CD4-positive, alpha-beta T cell treated with Interleukin-12 subunit alpha and Interleukin-12 subunit beta, for 1 hour (primary cell): Measurements from ENCODE around the gene C12orf60.

Source experiments
- DNase-seq: peaks from one replicate; pipeline ENCODE4 v3.0.0-alpha.2; 2020

Gene C12orf60

DNA sequence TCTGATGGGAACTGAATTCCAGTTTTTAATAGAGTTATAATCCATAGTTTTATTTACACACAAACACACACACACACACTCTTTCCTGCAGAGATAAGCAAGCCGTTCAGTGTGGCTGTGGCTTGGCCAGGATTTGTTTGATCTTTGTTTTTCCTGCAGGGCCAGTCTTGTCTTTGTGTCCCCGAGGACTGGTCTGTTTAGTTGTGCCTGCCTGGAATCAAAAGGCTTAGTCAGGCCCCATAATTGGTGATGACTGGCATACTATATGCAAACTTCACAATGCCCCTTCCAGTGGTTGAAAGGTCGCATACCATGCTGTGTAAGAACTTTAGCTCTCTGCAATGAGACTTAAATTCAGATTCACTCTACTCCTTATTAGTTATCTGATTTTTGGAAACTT is 26.2 kb upstream of the C12orf60 start:
- no peak for DNase-seq

DNA sequence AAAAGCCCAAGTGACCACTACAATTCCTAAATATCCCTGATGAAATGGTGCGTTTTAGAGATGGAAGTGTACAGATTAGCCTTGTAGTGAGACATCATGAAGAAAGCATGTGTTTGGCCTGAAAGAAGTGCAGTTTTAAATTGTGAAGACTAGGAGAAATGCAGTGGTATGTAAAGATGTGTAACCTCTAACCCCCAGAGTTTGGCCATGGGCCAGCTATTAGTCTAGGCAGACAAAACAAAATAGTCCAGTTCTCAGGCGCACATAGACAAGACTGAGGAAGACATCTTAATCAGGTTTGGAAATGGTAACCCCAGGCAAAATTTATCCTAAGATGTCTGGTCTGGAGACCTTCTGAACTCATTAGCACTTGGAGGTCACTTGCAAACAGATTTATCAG is 23.6 kb upstream of the C12orf60 start:
- DNase-seq = no peak

- DNase-seq = no peak
These were observed 22.6 kb upstream of the C12orf60 start for GRCh38 chr12:14780859-14781258.

- DNase-seq = no peak
These were observed 21.9 kb upstream of the C12orf60 start for GRCh38 chr12:14781563-14781962.

- DNase-seq = no peak
These were observed 20.7 kb upstream of the C12orf60 start for GRCh38 chr12:14782756-14783155.

GRCh38 chr12:14784471-14784870 is 19.0 kb upstream of the C12orf60 start:
- no peak for DNase-seq

DNA sequence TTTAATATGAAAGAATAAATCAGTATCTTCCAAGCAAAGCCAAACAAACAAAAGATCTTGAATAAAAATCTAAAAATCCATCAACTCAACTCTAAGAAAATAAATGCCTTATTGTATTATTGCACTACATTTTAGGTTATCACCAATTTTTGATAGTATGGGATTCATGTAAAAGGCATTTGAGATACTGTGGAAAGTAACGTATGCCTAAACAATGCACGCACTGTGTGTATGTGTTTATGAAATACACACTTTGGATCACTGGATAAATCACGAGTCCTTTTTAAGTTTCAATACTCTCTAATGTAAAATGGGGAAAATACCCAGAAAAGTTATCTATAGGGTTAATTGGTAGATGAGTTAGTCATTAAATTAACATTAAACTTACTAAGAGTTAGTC is 17.9 kb upstream of the C12orf60 start:
- DNase-seq = no peak

DNA sequence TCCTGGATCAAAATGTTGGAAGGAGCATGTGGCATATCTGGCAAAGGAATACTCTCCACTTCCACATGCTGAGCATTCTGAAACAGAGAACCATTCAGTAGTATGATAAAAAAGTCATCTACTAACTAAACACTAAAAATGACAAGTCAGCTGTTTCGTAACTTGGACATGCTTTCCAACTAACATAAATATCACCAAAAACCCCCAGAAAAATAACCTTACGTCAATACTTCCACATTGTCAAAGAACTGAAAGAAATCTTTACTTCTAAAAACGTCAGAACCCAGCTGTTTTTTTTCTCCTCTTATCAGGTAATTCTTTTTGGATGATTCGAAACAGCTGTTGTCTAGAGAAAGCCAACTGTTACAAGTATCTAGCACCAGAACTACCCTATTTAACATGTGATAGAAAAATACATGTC is 8.4 kb upstream of the C12orf60 start:
- no peak for DNase-seq

GRCh38 chr12:14802247-14802646 is 1.2 kb upstream of the C12orf60 start:
- DNase-seq = no peak

DNA sequence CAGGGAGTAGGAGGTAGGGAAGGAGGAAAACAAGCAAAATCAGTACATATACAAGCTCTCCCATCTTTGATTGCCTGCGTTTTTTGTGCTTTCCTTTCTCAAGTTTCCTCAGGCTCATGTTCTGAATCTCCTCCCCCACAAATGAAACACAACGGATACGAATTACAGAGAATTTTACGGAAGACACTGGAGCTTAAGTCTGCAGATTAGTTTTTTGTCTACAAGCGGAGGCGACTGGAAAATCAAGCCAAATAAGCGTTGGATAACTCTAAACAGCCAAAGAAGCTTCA is 804 bp upstream of the C12orf60 start:
- DNase-seq = no peak

GRCh38 chr12:14803830-14804160 is 325 bp downstream of the C12orf60 start:
- DNase-seq = no peak

GRCh38 chr12:14810167-14810952 is 6.9 kb downstream of the C12orf60 start:
- DNase-seq = no peak

DNA sequence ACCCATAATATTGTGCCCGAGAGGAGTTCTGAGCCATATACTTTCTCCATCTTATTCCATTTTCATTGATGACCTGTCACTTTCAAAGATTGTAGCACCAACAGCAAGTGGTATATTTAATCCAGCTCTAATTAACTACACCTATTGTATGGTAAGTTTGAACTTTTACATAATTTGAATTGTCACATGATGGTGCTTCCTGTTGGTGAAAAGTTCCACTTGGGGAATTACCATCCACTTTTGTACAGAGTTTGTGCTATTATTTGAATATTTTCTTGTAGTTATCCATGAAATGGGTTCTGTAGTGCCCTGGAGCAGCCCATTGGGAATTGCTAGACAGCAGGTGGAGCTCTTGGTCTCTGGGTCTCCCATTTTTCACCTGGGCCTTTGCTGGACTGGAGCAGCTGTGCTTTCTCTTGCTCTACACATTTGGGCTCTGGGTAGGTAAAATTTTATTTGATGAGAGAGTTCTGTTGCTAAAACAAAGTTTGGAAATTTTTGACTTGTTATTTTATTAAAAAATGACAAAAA is 7.5 kb downstream of the C12orf60 start:
- no peak for DNase-seq

GRCh38 chr12:14811486-14811885 is 8.0 kb downstream of the C12orf60 start:
- DNase-seq = no peak

GRCh38 chr12:14814014-14814413 is 10.5 kb downstream of the C12orf60 start, which contains the start of gene SMCO3:
TSS of gene SMCO3 (minus strand) at chr12:14814182. CDS start at chr12:14806680, 7,502 bp downstream.
- DNase-seq = no peak

GRCh38 chr12:14824012-14824634 is 20.7 kb downstream of the C12orf60 start:
- DNase-seq = no peak

- DNase-seq = no peak
These were observed 21.8 kb downstream of the C12orf60 start for GRCh38 chr12:14825256-14825655.

DNA sequence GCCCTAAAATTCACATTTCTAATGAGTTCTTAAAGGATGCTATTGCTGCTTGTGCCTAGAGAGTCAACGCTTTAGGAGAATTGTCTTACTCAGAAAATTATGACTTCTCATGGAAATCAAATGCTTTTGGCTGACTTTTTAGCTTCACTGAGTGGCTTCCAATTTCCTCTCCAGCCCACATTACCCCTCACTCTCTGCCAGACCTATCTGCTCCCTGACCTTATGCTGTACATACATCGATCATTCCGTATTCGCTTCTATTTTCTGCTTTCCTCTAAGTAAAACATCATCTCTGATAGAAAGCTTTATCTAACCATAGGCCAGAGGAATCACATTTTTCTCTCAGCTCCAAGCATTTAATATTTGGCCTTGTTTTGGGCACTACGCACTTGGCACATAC is 23.0 kb downstream of the C12orf60 start:
- no peak for DNase-seq

DNA sequence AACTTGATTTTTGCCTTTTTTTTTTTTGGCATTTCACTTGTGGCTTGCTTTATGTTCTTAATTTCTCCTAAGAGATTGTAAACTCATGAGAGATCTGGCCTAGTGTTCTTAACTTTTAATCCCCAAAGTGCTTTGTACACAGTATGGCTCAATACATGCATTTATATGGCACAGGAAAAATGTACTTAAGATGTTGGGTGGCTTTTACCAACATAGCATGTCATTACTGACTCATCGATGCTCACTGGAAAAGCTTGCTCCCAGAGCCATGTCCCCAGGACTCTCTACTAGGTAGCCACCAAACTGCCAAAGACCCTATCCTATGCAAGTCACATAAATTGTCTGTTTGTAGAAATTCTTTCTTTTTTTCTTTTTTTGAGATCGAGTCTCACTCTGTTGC is 23.6 kb downstream of the C12orf60 start:
- DNase-seq = no peak

DNA sequence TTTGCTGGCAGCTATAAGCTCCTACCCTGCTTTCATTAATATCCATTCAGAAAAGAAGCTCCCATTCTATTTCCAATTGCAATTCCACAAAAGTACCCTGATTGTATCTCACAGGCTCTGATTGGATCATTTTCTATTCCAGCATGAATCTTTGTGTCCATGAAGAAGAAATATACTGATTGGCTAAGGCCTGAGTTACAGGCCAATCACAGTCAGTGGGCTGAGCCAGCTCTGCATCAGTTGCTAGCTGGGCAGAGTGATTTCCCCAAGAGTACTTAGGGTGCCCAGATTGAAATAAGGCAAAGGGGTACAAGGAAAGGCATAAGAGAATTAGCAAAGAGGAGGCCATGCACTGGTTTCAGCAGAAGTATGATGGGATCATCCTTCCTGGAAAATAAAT is 25.4 kb downstream of the C12orf60 start:
- DNase-seq = no peak

GRCh38 chr12:14833336-14833735 is 29.9 kb downstream of the C12orf60 start:
- no peak for DNase-seq

- DNase-seq = no peak
These were observed 30.5 kb downstream of the C12orf60 start for GRCh38 chr12:14833952-14834351.

DNA sequence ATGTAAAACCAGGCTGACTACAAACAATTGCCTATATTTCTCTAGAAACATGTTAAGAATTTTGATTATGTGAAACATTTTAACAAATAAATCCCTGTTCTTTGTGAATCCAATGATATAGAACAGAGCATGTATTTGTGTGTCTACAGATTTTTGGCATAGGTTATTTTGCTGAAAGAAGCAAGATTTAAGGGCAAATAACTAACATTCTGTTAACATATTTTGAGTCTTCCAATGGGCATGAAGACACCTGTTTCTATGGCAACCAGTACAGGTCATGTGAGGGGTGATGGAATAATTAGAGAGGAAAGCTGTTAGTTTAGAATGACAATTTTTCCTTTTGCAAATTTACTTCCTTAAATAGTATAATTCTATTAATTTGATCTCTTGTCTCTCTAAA is 31.0 kb downstream of the C12orf60 start:
- DNase-seq = no peak

- no peak for DNase-seq
These were observed 33.1 kb downstream of the C12orf60 start for GRCh38 chr12:14836336-14837210.
